ENCODE data around the gene MMP21. TPM values are rescaled to one million over a fixed set of nuclear protein-coding genes. Genes with fewer than 3 reads are reported as not detected.

MMP21 gene
- polyA plus RNA-seq, 4 donors, result 0.07 to 0.18 TPM; not detected in 2

- Histone ChIP-seq H3K4me1 (ENCODE audit: control insufficient read depth in 3 of 3, insufficient read depth in 2 of 3, low read depth in 1 of 3, low read length in 2 of 3) (no peaks in the 10 kb centered on the region), H3K27me3 (ENCODE audit: control insufficient read depth in 3 of 3, insufficient read depth in 3 of 3, low read length in 3 of 3) (no peaks in the 10 kb centered on the region), H3K9me3 (ENCODE audit: control insufficient read depth in 2 of 2, insufficient read depth in 1 of 2, low read depth in 1 of 2, low read length in 1 of 2) (no peaks in the 10 kb centered on the region), H3K4me3 (ENCODE audit: low read depth in 1 of 3, low read length in 3 of 3) (no peak overlapping the region), H3K36me3 (ENCODE audit: control insufficient read depth in 3 of 3, insufficient read depth in 2 of 3, low read depth in 1 of 3, low read length in 3 of 3) (peaks cover 31 to 38% (median 33%) of the 10 kb centered on the region in 3 donors), H3K27ac (ENCODE audit: low read depth in 1 of 3, low read length in 2 of 3) (no peak overlapping the region)
- DNase-seq (no peak), FAIRE-seq (peak; percentile 19)
- WGBS, 3 donors, result 63 to 77% (median 73%) methylated on average over 2 of the region's 2 CpGs
These were observed 33.2 kb downstream of the MMP21 start for GRCh38 chr10:125742465-125742864.

- 93 to 95% (median 94%) methylated on average over 7 of the region's 7 CpGs for WGBS, 3 donors
- Histone ChIP-seq H3K36me3 (ENCODE audit: control insufficient read depth in 3 of 3, insufficient read depth in 2 of 3, low read depth in 1 of 3, low read length in 3 of 3) (peaks cover 31 to 40% (median 37%) of the 10 kb centered on the region in 3 donors), H3K27me3 (ENCODE audit: control insufficient read depth in 3 of 3, insufficient read depth in 3 of 3, low read length in 3 of 3) (no peaks in the 10 kb centered on the region), H3K4me3 (ENCODE audit: low read depth in 1 of 3, low read length in 3 of 3) (no peak overlapping the region), H3K27ac (ENCODE audit: low read depth in 1 of 3, low read length in 2 of 3) (no peak overlapping the region), H3K9me3 (ENCODE audit: control insufficient read depth in 2 of 2, insufficient read depth in 1 of 2, low read depth in 1 of 2, low read length in 1 of 2) (no peaks in the 10 kb centered on the region), H3K4me1 (ENCODE audit: control insufficient read depth in 3 of 3, insufficient read depth in 2 of 3, low read depth in 1 of 3, low read length in 2 of 3) (no peaks in the 10 kb centered on the region)
- no peak for DNase-seq
- FAIRE-seq, result no peak
These were observed 35.5 kb downstream of the MMP21 start for GRCh38 chr10:125739994-125740679.

- DNase-seq (no peak), FAIRE-seq (no peak)
- H3K9me3 ChIP-seq (ENCODE audit: control insufficient read depth in 2 of 2, insufficient read depth in 1 of 2, low read depth in 1 of 2, low read length in 1 of 2), result no peaks in the 10 kb centered on the region
- no peaks in the 10 kb centered on the region for H3K4me1 ChIP-seq (ENCODE audit: control insufficient read depth in 3 of 3, insufficient read depth in 2 of 3, low read depth in 1 of 3, low read length in 2 of 3)
- H3K27ac ChIP-seq (ENCODE audit: low read depth in 1 of 3, low read length in 2 of 3), result no peak overlapping the region
- no peaks in the 10 kb centered on the region for H3K27me3 ChIP-seq (ENCODE audit: control insufficient read depth in 3 of 3, insufficient read depth in 3 of 3, low read length in 3 of 3)
- WGBS, 3 donors, result 93 to 97% (median 95%) methylated on average over 5 of the region's 5 CpGs
- H3K4me3 ChIP-seq (ENCODE audit: low read depth in 1 of 3, low read length in 3 of 3), result no peak overlapping the region
- H3K36me3 ChIP-seq (ENCODE audit: control insufficient read depth in 3 of 3, insufficient read depth in 2 of 3, low read depth in 1 of 3, low read length in 3 of 3), result peaks cover 20 to 30% (median 29%) of the 10 kb centered on the region in 3 donors
These were observed 37.4 kb downstream of the MMP21 start for GRCh38 chr10:125738206-125738605.

GRCh38 chr10:125734823-125735222 is 40.8 kb downstream of the MMP21 start:
- no peak for DNase-seq
- Histone ChIP-seq H3K4me3 (ENCODE audit: low read depth in 1 of 3, low read length in 3 of 3) (no peak overlapping the region), H3K27ac (ENCODE audit: low read depth in 1 of 3, low read length in 2 of 3) (no peak overlapping the region), H3K4me1 (ENCODE audit: control insufficient read depth in 3 of 3, insufficient read depth in 2 of 3, low read depth in 1 of 3, low read length in 2 of 3) (no peaks in the 10 kb centered on the region), H3K27me3 (ENCODE audit: control insufficient read depth in 3 of 3, insufficient read depth in 3 of 3, low read length in 3 of 3) (no peaks in the 10 kb centered on the region), H3K36me3 (ENCODE audit: control insufficient read depth in 3 of 3, insufficient read depth in 2 of 3, low read depth in 1 of 3, low read length in 3 of 3) (peaks cover 19 to 33% (median 28%) of the 10 kb centered on the region in 3 donors), H3K9me3 (ENCODE audit: control insufficient read depth in 2 of 2, insufficient read depth in 1 of 2, low read depth in 1 of 2, low read length in 1 of 2) (no peaks in the 10 kb centered on the region)
- no peak for FAIRE-seq
- 94 to 96% (median 95%) methylated on average over 1 of the region's 1 CpG for WGBS, 3 donors

- Histone ChIP-seq H3K36me3 (ENCODE audit: control insufficient read depth in 3 of 3, insufficient read depth in 2 of 3, low read depth in 1 of 3, low read length in 3 of 3) (peaks cover 23 to 34% (median 30%) of the 10 kb centered on the region in 3 donors), H3K27me3 (ENCODE audit: control insufficient read depth in 3 of 3, insufficient read depth in 3 of 3, low read length in 3 of 3) (no peaks in the 10 kb centered on the region), H3K27ac (ENCODE audit: low read depth in 1 of 3, low read length in 2 of 3) (no peak overlapping the region), H3K4me1 (ENCODE audit: control insufficient read depth in 3 of 3, insufficient read depth in 2 of 3, low read depth in 1 of 3, low read length in 2 of 3) (no peaks in the 10 kb centered on the region), H3K4me3 (ENCODE audit: low read depth in 1 of 3, low read length in 3 of 3) (no peak overlapping the region), H3K9me3 (ENCODE audit: control insufficient read depth in 2 of 2, insufficient read depth in 1 of 2, low read depth in 1 of 2, low read length in 1 of 2) (no peaks in the 10 kb centered on the region)
- WGBS, 3 donors, result 93 to 100% (median 97%) methylated on average over 1 of the region's 1 CpG
- DNase-seq (no peak), FAIRE-seq (no peak)
These were observed 41.5 kb downstream of the MMP21 start for GRCh38 chr10:125734148-125734547.

- Histone ChIP-seq H3K27ac (ENCODE audit: low read depth in 1 of 3, low read length in 2 of 3) (no peak overlapping the region), H3K4me1 (ENCODE audit: control insufficient read depth in 3 of 3, insufficient read depth in 2 of 3, low read depth in 1 of 3, low read length in 2 of 3) (no peaks in the 10 kb centered on the region), H3K9me3 (ENCODE audit: control insufficient read depth in 2 of 2, insufficient read depth in 1 of 2, low read depth in 1 of 2, low read length in 1 of 2) (no peaks in the 10 kb centered on the region), H3K36me3 (ENCODE audit: control insufficient read depth in 3 of 3, insufficient read depth in 2 of 3, low read depth in 1 of 3, low read length in 3 of 3) (peaks cover 18 to 25% (median 25%) of the 10 kb centered on the region in 3 donors), H3K27me3 (ENCODE audit: control insufficient read depth in 3 of 3, insufficient read depth in 3 of 3, low read length in 3 of 3) (no peaks in the 10 kb centered on the region), H3K4me3 (ENCODE audit: low read depth in 1 of 3, low read length in 3 of 3) (no peak overlapping the region)
- DNase-seq (peak; percentile 13 to 37), FAIRE-seq (no peak)
- 16 to 42% (median 24%) methylated on average over 3 of the region's 3 CpGs for WGBS, 3 donors
These were observed 48.2 kb downstream of the MMP21 start for GRCh38 chr10:125727436-125727835.

GRCh38 chr10:125726914-125727313 is 48.7 kb downstream of the MMP21 start:
- Histone ChIP-seq H3K36me3 (ENCODE audit: control insufficient read depth in 3 of 3, insufficient read depth in 2 of 3, low read depth in 1 of 3, low read length in 3 of 3) (peaks cover 14 to 27% (median 22%) of the 10 kb centered on the region in 3 donors), H3K9me3 (ENCODE audit: control insufficient read depth in 2 of 2, insufficient read depth in 1 of 2, low read depth in 1 of 2, low read length in 1 of 2) (no peaks in the 10 kb centered on the region), H3K27ac (ENCODE audit: low read depth in 1 of 3, low read length in 2 of 3) (no peak overlapping the region), H3K4me1 (ENCODE audit: control insufficient read depth in 3 of 3, insufficient read depth in 2 of 3, low read depth in 1 of 3, low read length in 2 of 3) (no peaks in the 10 kb centered on the region), H3K4me3 (ENCODE audit: low read depth in 1 of 3, low read length in 3 of 3) (no peak overlapping the region), H3K27me3 (ENCODE audit: control insufficient read depth in 3 of 3, insufficient read depth in 3 of 3, low read length in 3 of 3) (no peaks in the 10 kb centered on the region)
- WGBS, 3 donors, result 70 to 85% (median 70%) methylated on average over 7 of the region's 7 CpGs
- no peak for FAIRE-seq
- no peak for DNase-seq

- Histone ChIP-seq H3K4me3 (ENCODE audit: low read depth in 1 of 3, low read length in 3 of 3) (no peak overlapping the region), H3K36me3 (ENCODE audit: control insufficient read depth in 3 of 3, insufficient read depth in 2 of 3, low read depth in 1 of 3, low read length in 3 of 3) (peaks cover 7 to 11% (median 8%) of the 10 kb centered on the region in 3 donors), H3K27ac (ENCODE audit: low read depth in 1 of 3, low read length in 2 of 3) (no peak overlapping the region), H3K4me1 (ENCODE audit: control insufficient read depth in 3 of 3, insufficient read depth in 2 of 3, low read depth in 1 of 3, low read length in 2 of 3) (peaks cover 0 to 6% (median 0%) of the 10 kb centered on the region in 3 donors), H3K9me3 (ENCODE audit: control insufficient read depth in 2 of 2, insufficient read depth in 1 of 2, low read depth in 1 of 2, low read length in 1 of 2) (peaks cover 0 to 3% of the 10 kb centered on the region in 2 donors), H3K27me3 (ENCODE audit: control insufficient read depth in 3 of 3, insufficient read depth in 3 of 3, low read length in 3 of 3) (no peaks in the 10 kb centered on the region)
- DNase-seq (no peak), FAIRE-seq (no peak)
- WGBS, 3 donors, result 94 to 96% (median 95%) methylated on average over 1 of the region's 1 CpG
These were observed 52.8 kb downstream of the MMP21 start for GRCh38 chr10:125722811-125723210.

GRCh38 chr10:125721035-125721434 is 54.6 kb downstream of the MMP21 start:
- H3K9me3 ChIP-seq (ENCODE audit: control insufficient read depth in 2 of 2, insufficient read depth in 1 of 2, low read depth in 1 of 2, low read length in 1 of 2), result peaks cover 0 to 8% of the 10 kb centered on the region in 2 donors
- 83 to 88% (median 83%) methylated on average over 6 of the region's 6 CpGs for WGBS, 3 donors
- H3K4me1 ChIP-seq (ENCODE audit: control insufficient read depth in 3 of 3, insufficient read depth in 2 of 3, low read depth in 1 of 3, low read length in 2 of 3), result peaks cover 0 to 6% (median 0%) of the 10 kb centered on the region in 3 donors
- H3K27ac ChIP-seq (ENCODE audit: low read depth in 1 of 3, low read length in 2 of 3), result no peak overlapping the region
- FAIRE-seq, result no peak
- H3K36me3 ChIP-seq (ENCODE audit: control insufficient read depth in 3 of 3, insufficient read depth in 2 of 3, low read depth in 1 of 3, low read length in 3 of 3), result peaks cover 3 to 8% (median 8%) of the 10 kb centered on the region in 3 donors
- no peaks in the 10 kb centered on the region for H3K27me3 ChIP-seq (ENCODE audit: control insufficient read depth in 3 of 3, insufficient read depth in 3 of 3, low read length in 3 of 3)
- no peak for DNase-seq
- H3K4me3 ChIP-seq (ENCODE audit: low read depth in 1 of 3, low read length in 3 of 3), result no peak overlapping the region
